GM18511 (cell line): Measurements from ENCODE around the gene TRMT2B.
"Not testable (repeated sequence)": the region's sequence is repeated elsewhere in the genome, so short reads cannot be mapped to it uniquely, and the experiment has no call there.

Experiments used
- ATAC-seq: cut with Tn5 transposase; IDR thresholded peaks from one replicate; pipeline ENCODE4 v1.9.1; 2021; ENCODE audit warnings: mild to moderate bottlenecking, moderate library complexity; ENCODE audit not compliant: unreplicated experiment

Gene TRMT2B

GRCh38 chrX:101012031-101012430, 39.9 kb downstream of the TRMT2B start:
- not testable (repeated sequence) for ATAC-seq

GRCh38 chrX:101009090-101009489, 42.8 kb downstream of the TRMT2B start:
- no peak for ATAC-seq

- no peak for ATAC-seq
Observed at GRCh38 chrX:100999451-100999850, 52.5 kb downstream of the TRMT2B start.

GRCh38 chrX:100995469-100995868, 56.4 kb downstream of the TRMT2B start:
- no peak for ATAC-seq

GRCh38 chrX:100994352-100995281, 57.3 kb downstream of the TRMT2B start:
- ATAC-seq: peak; percentile 96

- no peak for ATAC-seq
Observed at GRCh38 chrX:100990139-100990538, 61.8 kb downstream of the TRMT2B start.

- no peak for ATAC-seq
Observed at GRCh38 chrX:100984818-100985217, 67.1 kb downstream of the TRMT2B start.

GRCh38 chrX:100981498-100981845, 70.4 kb downstream of the TRMT2B start:
- not testable (repeated sequence) for ATAC-seq

- no peak for ATAC-seq
Observed at GRCh38 chrX:100980608-100981497, 71.1 kb downstream of the TRMT2B start.

- no peak for ATAC-seq
Observed at GRCh38 chrX:100979881-100980607, 71.9 kb downstream of the TRMT2B start.

GRCh38 chrX:100976211-100976610, 75.7 kb downstream of the TRMT2B start:
- ATAC-seq: no peak

- ATAC-seq: no peak
Observed at GRCh38 chrX:100975212-100975611, 76.7 kb downstream of the TRMT2B start.

GRCh38 chrX:100973411-100973810, 78.5 kb downstream of the TRMT2B start:
- no peak for ATAC-seq

GRCh38 chrX:100969936-100970335, 82.0 kb downstream of the TRMT2B start:
- no peak for ATAC-seq

GRCh38 chrX:100969408-100969807, 82.5 kb downstream of the TRMT2B start, which contains the start of gene ARL13A:
ARL13A (plus strand) TSS chrX:100969708; CDS start chrX:100973690, 3,982 bp downstream.
- ATAC-seq: no peak

- ATAC-seq: no peak
Observed at GRCh38 chrX:100964362-100964761, 87.5 kb downstream of the TRMT2B start.

- no peak for ATAC-seq
Observed at GRCh38 chrX:100962811-100963210, 89.1 kb downstream of the TRMT2B start.
